Measurements from ENCODE around the gene DNTT. TPM values are rescaled to one million over a fixed set of nuclear protein-coding genes. Genes with fewer than 3 reads are reported as not detected.

DNTT gene
- total RNA-seq, 3 donors from 2014 or later, result not detected

DNA sequence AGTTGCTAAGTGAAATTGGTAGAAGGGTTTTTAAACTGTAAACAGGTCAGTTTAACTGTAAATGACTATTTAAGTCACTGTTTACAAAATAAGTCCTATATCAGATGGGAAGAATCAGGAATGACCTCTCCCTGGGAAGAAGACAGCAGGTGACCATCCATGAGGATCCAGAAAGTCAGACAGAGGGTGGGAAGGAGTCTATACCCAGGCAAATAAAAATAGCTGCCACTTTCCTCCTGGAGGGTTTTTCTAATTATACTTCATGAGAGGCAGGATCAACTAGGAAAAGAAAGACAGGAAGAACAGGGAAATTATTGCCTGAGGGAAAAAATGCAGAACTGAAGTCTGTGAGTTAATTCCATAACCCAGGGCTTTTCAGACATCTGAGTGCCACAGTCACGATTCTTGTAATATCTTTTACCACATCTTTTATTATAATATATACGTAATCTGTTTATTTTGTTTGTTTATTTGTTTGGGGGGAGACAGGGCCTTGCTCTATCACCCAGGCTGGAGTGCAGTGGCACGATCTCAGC lies 7.0 kb downstream of the DNTT start:
- no peak for DNase-seq (ENCODE audit: low spot score in 2 of 2)
- no peak overlapping the region for H3K4me3 ChIP-seq
- no peaks in the 10 kb centered on the region for H3K27me3 ChIP-seq
- H3K36me3 ChIP-seq, result no peaks in the 10 kb centered on the region
- H3K9me3 ChIP-seq, result no peaks in the 10 kb centered on the region
- no peak overlapping the region for H3K27ac ChIP-seq
- TF ChIP-seq POLR2AphosphoS5 (IDR thresholded peaks at IDR 0.05) (no peak), POLR2A (IDR thresholded peaks at IDR 0.05) (no peak), CTCF (IDR thresholded peaks at IDR 0.05) (no peak)
- intact Hi-C loops (cut with DNase I; ENCODE audit: low total_unique reads), result no loop called here
- no peaks in the 10 kb centered on the region for H3K4me1 ChIP-seq

DNA sequence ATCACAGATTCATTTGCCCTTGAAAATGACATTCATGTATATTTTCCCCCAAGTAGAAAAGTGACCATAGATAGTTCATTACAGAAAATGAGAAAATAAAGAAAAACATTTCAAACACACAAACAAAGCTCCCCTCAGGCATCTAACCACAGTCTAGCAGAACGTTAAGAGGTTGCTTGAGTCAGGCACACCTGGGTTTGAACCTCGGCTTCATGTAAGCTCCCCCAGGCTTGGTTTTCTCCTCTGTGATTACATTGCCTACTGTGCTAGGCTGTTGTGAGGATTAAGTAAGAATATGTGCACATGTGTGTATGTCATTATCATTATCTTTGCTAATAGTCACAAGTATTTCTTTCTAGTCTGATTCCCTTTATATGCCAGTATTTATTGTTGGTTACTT lies 9.1 kb downstream of the DNTT start:
- no peaks in the 10 kb centered on the region for H3K9me3 ChIP-seq
- H3K27me3 ChIP-seq, result no peaks in the 10 kb centered on the region
- intact Hi-C loops (cut with DNase I; ENCODE audit: low total_unique reads), result no loop called here
- no peaks in the 10 kb centered on the region for H3K36me3 ChIP-seq
- no peak for DNase-seq (ENCODE audit: low spot score in 2 of 2)
- no peak overlapping the region for H3K4me3 ChIP-seq
- TF ChIP-seq POLR2A (IDR thresholded peaks at IDR 0.05), result no peak
- no peak for TF ChIP-seq POLR2AphosphoS5 (IDR thresholded peaks at IDR 0.05)
- H3K27ac ChIP-seq, result no peak overlapping the region
- H3K4me1 ChIP-seq, result no peaks in the 10 kb centered on the region

DNA sequence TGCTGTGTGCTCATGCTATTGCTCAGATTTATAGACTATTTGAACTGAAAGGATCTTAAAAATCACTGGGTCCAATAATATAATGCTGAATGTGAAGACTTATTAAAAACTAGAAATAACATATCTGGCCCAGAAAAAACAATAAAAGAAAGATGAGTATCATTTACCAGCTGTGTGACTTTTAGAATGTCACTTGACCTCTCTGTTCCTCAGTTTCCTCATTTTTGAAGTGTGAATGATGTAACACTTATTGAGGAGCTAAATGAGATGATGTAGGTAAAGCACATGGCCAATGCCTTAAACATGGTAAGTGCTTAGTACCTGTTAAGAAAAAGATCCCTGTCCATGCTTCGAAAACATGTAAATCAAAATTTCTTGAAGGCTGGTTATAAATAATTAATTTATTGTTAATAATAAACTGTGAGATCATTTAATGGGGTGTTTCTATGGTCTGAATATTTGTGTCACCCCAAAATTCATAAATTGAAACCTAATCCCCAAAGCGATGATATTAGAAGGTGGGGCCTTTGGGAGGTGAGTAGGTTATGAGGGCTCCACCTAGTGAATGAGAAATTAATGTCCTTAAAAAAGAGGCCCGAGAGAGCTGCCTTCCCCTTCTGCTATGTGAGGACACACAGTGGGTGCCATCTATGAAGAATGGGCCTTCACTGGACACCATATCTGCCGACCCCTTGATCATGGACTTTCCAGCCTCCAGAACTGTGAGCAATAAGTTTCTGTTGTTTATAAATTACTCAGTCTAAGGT lies 13.0 kb downstream of the DNTT start:
- TF ChIP-seq POLR2AphosphoS5 (IDR thresholded peaks at IDR 0.05) (no peak), CTCF (IDR thresholded peaks at IDR 0.05) (no peak), POLR2A (IDR thresholded peaks at IDR 0.05) (no peak)
- H3K27me3 ChIP-seq, result peaks cover 0 to 8% of the 10 kb centered on the region in 2 donors
- no peak overlapping the region for H3K27ac ChIP-seq
- H3K9me3 ChIP-seq, result no peaks in the 10 kb centered on the region
- H3K36me3 ChIP-seq, result no peaks in the 10 kb centered on the region
- H3K4me3 ChIP-seq, result no peak overlapping the region
- no peaks in the 10 kb centered on the region for H3K4me1 ChIP-seq
- no peak for DNase-seq (ENCODE audit: low spot score in 2 of 2)
- intact Hi-C loops (cut with DNase I; ENCODE audit: low total_unique reads), result no loop called here

DNA sequence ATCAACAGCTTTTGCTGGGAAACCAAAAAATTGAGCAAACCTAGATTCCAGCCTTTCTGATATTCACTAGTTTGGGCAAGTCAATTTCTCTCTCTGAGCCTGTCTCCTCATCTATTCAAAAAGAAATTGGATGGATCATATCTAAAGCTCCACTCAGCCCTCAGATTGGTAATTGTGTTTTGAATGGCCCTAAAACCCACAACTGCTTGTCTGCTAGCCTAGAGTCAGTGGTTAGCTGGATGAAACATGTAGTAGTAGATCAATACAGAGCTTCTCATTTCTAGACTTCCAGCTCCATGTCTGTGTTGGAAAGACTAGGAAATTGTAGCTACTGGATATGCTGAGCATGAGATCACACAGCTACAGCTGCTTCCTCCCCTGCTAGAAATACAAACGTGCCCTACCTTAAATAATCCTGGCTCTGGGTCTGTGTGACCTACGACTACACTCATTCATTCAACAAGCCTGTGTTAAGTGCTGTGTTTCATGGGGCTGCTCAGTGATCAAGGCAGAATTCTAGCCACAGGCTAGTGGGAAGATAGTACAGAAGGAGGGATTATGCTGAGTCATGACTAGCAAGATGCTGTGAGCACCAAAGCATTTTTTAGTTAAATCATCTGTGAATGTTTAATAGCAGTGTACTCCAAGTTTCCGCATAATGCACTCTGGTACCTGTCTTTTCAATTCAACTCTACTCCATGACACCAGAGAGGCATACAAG lies 15.7 kb downstream of the DNTT start:
- no peak for TF ChIP-seq POLR2A (IDR thresholded peaks at IDR 0.05)
- no peak for TF ChIP-seq CTCF (IDR thresholded peaks at IDR 0.05)
- TF ChIP-seq POLR2AphosphoS5 (IDR thresholded peaks at IDR 0.05), result no peak
- H3K9me3 ChIP-seq, result no peaks in the 10 kb centered on the region
- H3K36me3 ChIP-seq, result no peaks in the 10 kb centered on the region
- H3K4me1 ChIP-seq, result no peaks in the 10 kb centered on the region
- DNase-seq (ENCODE audit: low spot score in 2 of 2), result no peak
- peaks cover 0 to 8% of the 10 kb centered on the region in 2 donors for H3K27me3 ChIP-seq
- intact Hi-C loops (cut with DNase I; ENCODE audit: low total_unique reads), result no loop called here
- H3K4me3 ChIP-seq, result no peak overlapping the region
- no peak overlapping the region for H3K27ac ChIP-seq

- Histone ChIP-seq H3K27me3 (peaks cover 0 to 8% of the 10 kb centered on the region in 2 donors), H3K4me1 (no peaks in the 10 kb centered on the region), H3K4me3 (no peak overlapping the region), H3K27ac (no peak overlapping the region), H3K9me3 (no peaks in the 10 kb centered on the region), H3K36me3 (no peaks in the 10 kb centered on the region)
- TF ChIP-seq POLR2AphosphoS5 (IDR thresholded peaks at IDR 0.05), result no peak
- no peak for TF ChIP-seq CTCF (IDR thresholded peaks at IDR 0.05)
- no peak for TF ChIP-seq POLR2A (IDR thresholded peaks at IDR 0.05)
- no peak for DNase-seq (ENCODE audit: low spot score in 2 of 2)
- intact Hi-C loops (cut with DNase I; ENCODE audit: low total_unique reads), result no loop called here
Measured at GRCh38 chr10:96321822-96322221, 17.6 kb downstream of the DNTT start.

All from breast epithelium (tissue), 4 donors.